ENCODE data around the gene UBR4. TPM values are rescaled to one million over a fixed set of nuclear protein-coding genes. Genes with fewer than 3 reads are reported as not detected.
A peak's percentile ranks its signal among the peaks of the same experiment; 100 is the strongest.

The UBR4 gene
- polyA plus RNA-seq, 10 donors: 64.0 to 86.1 (median 77.4) TPM

GRCh38 chr1:19096036-19096833 lies 113.8 kb downstream of the UBR4 start:
- DNase-seq: no peak

GRCh38 chr1:19091196-19091953 lies 118.7 kb downstream of the UBR4 start:
- DNase-seq: peak; percentile 49 to 90 (median 65)

DNA sequence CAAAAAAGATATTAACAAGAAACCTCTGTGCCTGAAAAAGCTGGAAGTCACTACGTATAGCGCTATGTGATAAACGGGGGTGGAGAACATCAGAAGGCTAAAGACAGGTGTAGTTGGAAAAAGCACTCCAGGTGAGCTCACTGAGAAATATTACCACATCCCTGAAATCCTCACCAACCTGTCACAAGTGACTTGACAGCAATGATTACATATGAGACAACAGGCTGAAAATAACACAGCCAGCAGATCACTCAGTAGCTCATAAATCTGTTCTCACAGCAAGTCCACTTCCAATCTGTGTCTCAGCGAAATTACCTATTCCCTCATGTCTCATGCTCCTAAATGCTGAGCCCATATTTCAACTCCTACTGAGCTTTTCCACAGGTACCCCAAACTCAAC lies 120.5 kb downstream of the UBR4 start:
- DNase-seq: no peak

- DNase-seq: no peak
Observed at GRCh38 chr1:19088717-19089442, 121.2 kb downstream of the UBR4 start.

DNA sequence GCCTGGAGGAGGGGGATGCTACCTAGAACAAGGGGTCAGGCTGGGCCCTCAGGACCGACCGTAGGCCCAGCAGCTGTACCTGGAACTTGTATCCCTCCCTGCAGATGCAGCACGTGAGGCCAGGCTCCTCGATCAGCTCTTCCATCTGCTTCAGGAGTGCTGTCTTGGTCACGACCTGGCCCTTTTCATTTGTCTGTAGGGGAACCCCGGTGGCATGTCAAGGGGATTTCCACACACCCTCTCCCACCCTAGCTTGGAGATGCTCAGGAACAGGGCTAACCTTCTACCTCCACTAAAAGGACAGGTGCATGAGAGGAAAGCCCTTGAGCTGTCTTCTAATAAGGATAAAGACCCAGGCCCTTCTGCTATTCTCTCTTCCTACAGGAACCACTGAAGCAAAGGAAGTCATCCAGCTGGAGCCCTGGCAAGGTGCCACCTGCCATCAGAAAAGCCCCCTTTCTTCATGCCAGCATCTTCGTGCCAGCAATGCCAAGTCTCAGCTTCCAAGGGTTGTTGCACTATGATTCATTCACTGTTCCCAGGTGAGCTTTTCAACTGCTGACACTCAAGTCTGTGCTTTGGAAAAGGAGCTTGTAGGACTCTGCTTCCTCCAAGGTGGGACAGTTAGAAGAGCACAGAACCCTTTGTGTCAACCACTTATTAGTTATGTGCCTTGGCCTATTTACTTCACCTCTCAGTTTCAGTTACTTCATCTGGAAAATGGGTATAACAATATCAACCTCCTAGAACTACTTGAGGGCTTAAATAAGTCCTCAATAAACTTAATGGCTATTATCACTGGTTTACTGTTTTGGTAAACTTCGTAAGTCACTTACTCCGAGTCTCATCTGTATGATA lies 122.1 kb downstream of the UBR4 start:
- no peak for DNase-seq

DNA sequence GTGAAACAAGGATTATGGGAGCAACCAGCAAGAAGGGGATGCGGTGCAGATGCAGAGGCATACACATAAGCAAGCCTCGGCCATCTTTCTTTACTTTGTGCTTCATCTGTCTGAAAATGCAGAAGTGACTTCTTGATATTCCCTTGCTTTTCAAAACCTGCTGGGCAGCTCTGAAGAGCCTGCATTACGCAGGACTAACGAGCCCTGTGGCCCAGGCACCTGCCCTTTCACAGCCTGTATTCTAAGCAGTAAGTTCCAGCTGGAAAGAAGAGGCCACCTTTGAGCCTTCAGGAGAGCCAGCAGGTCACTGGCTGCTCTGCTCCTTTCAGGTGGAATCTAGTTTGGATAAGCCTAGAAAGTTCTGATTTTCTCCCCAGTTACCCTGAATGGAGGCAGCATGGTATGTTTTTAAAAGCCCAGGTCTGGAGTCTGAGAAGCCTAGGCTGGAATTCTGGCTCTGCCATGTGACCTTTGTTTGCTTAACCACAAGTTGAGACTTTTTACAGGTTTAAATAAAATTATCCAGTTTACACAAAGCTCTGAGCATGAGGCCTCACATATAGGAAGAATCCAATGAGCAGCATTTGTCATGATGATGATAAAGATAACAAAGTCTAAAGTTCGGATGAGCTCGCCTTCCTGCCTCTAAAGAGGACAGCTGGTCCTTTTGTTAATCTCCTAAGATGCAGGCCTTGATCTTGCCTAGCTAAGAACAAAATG lies 122.9 kb downstream of the UBR4 start:
- no peak for DNase-seq

- no peak for DNase-seq
Observed at GRCh38 chr1:19086176-19086875, 123.7 kb downstream of the UBR4 start.

- no peak for DNase-seq
Observed at GRCh38 chr1:19084206-19084738, 125.8 kb downstream of the UBR4 start.

GRCh38 chr1:19083081-19083480 lies 127.0 kb downstream of the UBR4 start:
- no peak for DNase-seq

DNA sequence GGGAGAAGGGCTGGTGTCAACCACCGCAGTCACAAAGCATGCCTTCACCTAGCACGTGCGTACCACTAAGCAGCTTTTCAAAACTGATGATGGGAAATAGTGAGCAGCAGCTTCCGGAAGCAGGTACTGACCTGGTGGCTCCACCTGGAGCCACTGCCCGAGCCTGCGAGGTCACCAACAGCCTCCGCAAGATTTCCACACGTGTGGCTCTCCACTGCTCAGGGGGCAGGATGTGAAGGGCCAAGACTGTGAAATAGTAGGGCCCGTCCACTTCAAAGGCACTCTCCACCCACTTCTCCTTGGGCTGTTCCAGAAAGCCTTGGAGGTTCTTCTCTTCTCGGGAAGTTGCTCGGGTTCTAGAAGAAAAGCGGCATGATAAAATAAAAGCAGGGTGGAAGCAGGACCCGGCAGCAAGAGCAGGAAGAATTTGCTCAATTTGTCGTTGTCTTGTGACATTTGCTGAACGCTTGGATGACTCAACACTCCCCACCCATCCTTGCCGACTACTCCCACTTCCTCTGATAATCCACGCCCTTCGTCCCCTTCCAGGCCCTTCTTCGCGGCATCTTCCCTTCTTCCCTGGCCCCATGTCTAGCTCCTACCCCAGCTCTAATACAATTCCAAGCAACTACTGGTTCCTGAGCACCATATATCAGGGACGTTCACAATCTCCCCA lies 128.7 kb downstream of the UBR4 start:
- no peak for DNase-seq

- peak in 1 of 3 donors; percentile 24 for DNase-seq
Observed at GRCh38 chr1:19080721-19081120, 129.3 kb downstream of the UBR4 start.

DNA sequence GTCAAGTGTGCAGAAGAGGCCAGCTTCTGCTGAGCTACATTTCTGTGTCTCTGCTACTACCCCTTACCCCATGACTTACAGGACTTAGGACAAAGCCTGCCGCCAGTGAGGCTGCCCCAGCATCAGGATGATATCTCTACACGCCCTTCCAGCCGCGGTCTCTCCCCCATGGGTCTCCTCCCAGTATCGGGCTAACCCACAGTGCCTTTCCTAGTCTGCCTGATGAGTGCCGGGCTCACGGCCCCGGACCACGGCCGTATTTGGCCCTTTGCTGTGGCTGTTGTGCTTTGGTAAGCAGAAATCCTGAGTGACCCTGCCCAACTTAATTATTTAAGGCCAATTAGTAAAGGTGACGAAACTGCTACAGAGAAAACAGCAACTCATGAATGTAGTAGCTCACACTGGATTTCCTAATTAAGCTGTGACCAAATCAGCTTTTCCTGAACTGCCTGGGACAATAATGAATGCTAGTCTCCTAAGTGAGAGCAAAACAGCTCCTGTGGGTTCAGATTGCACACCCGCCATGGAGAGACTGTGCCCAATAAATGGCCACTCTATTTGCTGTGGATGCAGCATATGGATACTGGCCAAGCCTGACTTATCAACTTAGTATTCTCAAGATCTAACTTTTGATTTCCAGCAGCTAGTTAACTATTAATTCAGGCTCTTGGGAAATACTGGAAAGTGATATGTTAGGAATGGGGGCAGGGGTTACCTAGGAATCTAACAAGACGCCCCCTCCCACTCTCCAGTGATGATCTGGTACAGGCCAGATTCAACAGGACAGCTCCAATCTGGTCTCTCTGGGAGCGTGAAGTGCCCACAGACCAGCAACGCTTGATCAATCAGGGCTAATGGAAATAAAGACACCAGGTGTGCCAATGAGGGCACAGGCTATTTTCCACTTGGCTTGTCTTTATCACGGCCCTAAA lies 130.3 kb downstream of the UBR4 start:
- no peak for DNase-seq

DNA sequence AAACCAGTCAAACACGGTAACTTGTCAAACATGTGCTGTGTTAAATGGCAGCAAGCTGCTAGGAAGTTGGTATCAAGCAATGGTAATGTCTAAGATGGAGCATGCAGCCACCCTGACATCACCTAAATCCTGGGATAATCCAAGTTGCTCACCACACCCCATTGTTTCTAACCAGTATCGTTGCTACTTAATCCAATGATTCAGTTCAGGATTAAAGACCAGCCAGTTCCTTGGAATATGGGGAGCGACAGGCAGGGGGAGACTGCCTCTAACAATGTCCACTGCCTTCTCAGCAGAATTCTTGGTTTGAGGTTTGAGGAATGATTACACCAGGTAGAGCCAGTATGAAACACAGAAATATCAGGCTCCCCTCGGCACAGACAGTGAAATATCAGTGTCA lies 131.5 kb downstream of the UBR4 start:
- DNase-seq: no peak

DNA sequence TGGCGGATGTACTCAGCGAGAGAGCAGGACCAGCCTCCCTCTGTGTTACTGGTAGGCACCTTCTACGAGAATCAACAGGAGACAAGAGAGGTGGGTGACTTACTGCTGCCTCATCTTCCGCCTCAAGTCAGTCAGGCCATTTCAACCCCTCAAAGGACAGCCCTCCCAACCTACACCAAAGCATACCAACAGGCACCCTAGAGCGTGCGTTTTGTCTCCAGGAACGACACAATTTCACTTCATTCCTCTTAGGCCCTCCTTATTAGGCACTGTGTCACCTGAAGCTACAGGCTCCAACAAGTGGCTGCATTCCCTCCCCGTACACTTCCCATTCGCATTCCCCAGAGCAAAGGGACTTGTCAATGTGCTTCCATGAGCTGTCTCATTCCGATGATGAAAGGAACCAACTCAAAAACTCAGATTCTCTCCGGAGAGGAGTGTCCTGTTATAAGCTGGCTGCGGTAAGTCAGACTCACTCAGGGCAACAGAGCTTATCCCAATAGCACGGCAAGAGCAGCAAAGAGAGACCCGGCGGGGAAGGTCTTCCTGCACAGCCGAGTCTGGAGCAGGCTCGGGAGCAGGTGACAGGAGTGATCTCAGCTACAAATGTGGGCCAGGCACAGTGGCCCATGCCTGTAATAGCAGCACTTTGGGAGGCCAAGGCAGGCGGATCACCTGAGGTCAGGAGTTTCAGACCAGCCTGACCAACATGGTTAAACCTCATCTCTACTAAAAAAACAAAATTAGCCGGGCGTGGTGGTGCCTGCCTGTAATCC lies 133.0 kb downstream of the UBR4 start:
- DNase-seq: no peak

GRCh38 chr1:19074902-19075721 lies 135.0 kb downstream of the UBR4 start:
- no peak for DNase-seq

DNA sequence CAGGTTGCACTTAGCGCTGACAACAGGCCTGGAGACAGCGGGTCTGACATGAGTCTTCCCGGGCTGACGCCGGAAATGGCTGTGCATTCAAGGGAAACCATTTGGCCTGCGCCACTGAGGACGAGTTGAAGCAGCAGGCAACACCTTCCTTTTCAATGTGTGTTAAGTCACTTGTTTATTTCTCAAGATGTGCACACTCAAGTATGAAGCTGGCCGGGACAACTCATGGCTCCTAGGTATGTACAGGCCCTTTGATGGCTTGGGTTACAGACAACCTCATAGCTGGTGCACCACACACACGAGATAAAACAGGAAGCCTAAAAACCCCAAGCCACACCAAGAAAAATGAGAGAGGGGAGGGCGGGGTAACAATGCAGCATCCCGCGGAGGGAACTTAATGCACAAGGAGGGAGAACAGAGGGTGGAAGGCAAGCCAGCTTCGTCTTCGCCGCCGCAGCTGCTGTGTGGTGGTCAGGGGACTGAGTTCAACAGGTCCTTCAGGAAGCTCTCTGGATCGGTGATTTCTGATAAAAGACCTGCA lies 135.6 kb downstream of the UBR4 start:
- DNase-seq: no peak

Measured in muscle of back (tissue), 11 donors.